ENCODE measurements around the gene KIF11. TPM values are rescaled to one million over a fixed set of nuclear protein-coding genes. Genes with fewer than 3 reads are reported as not detected.

Gene KIF11
- total RNA-seq = 4.5 and 5.7 TPM in 2 replicates

GRCh38 chr10:92592761-92593618 lies at the start of gene KIF11:
KIF11 (plus strand) TSS chr10:92593130; CDS start chr10:92593376, 246 bp downstream.
- peak; percentile 80 for DNase-seq (ENCODE audit: low read depth)
- no peak for TF ChIP-seq CTCF (IDR thresholded peaks at IDR 0.05; ENCODE audit: insufficient read depth, low read length, poor library complexity, severe bottlenecking)
- Histone ChIP-seq H3K27me3 (ENCODE audit: control insufficient read depth, insufficient read depth, low read length) (no peaks in the 10 kb centered on the region), H3K36me3 (ENCODE audit: control insufficient read depth, insufficient read depth, low read length) (no peaks in the 10 kb centered on the region), H3K4me3 (ENCODE audit: low read depth, low read length) (peak within 1 kb of the TSS; percentile 80)

GRCh38 chr10:92544296-92544695 lies 48.6 kb upstream of the KIF11 start:
- no peaks in the 10 kb centered on the region for H3K36me3 ChIP-seq (ENCODE audit: control insufficient read depth, insufficient read depth, low read length)
- no peak for TF ChIP-seq CTCF (IDR thresholded peaks at IDR 0.05; ENCODE audit: insufficient read depth, low read length, poor library complexity, severe bottlenecking)
- H3K4me3 ChIP-seq (ENCODE audit: low read depth, low read length) = no peak overlapping the region
- no peak for DNase-seq (ENCODE audit: low read depth)
- H3K27me3 ChIP-seq (ENCODE audit: control insufficient read depth, insufficient read depth, low read length) = no peaks in the 10 kb centered on the region

GRCh38 chr10:92545556-92545955 lies 47.4 kb upstream of the KIF11 start:
- no peaks in the 10 kb centered on the region for H3K27me3 ChIP-seq (ENCODE audit: control insufficient read depth, insufficient read depth, low read length)
- TF ChIP-seq CTCF (IDR thresholded peaks at IDR 0.05; ENCODE audit: insufficient read depth, low read length, poor library complexity, severe bottlenecking) = no peak
- H3K4me3 ChIP-seq (ENCODE audit: low read depth, low read length) = no peak overlapping the region
- H3K36me3 ChIP-seq (ENCODE audit: control insufficient read depth, insufficient read depth, low read length) = no peaks in the 10 kb centered on the region
- no peak for DNase-seq (ENCODE audit: low read depth)

- TF ChIP-seq CTCF (IDR thresholded peaks at IDR 0.05; ENCODE audit: insufficient read depth, low read length, poor library complexity, severe bottlenecking) = no peak
- no peaks in the 10 kb centered on the region for H3K36me3 ChIP-seq (ENCODE audit: control insufficient read depth, insufficient read depth, low read length)
Measured at GRCh38 chr10:92547676-92548075, 45.3 kb upstream of the KIF11 start.

GRCh38 chr10:92550924-92551323 lies 42.0 kb upstream of the KIF11 start:
- TF ChIP-seq CTCF (IDR thresholded peaks at IDR 0.05; ENCODE audit: insufficient read depth, low read length, poor library complexity, severe bottlenecking) = no peak
- Histone ChIP-seq H3K27me3 (ENCODE audit: control insufficient read depth, insufficient read depth, low read length) (no peaks in the 10 kb centered on the region), H3K36me3 (ENCODE audit: control insufficient read depth, insufficient read depth, low read length) (no peaks in the 10 kb centered on the region), H3K4me3 (ENCODE audit: low read depth, low read length) (no peak overlapping the region)
- DNase-seq (ENCODE audit: low read depth) = no peak

More at GRCh38 chr10:92547676-92548075, 45.3 kb upstream of the KIF11 start:
- no peak for DNase-seq (ENCODE audit: low read depth)
- Histone ChIP-seq H3K27me3 (ENCODE audit: control insufficient read depth, insufficient read depth, low read length) (no peaks in the 10 kb centered on the region), H3K4me3 (ENCODE audit: low read depth, low read length) (no peak overlapping the region)
